Testis (tissue), 5 donors: ENCODE measurements around the gene MSI2. TPM values are rescaled to one million over a fixed set of nuclear protein-coding genes. Genes with fewer than 3 reads are reported as not detected.

ENCODE experiments used
- DNase-seq: peaks from one replicate; pipeline ENCODE4 v3.0.0-alpha.2; 2019
- H3K27ac ChIP-seq, 2 donors: fragments of 200-600 bp; sonication (generic); one replicate each; pipeline ENCODE4 v1.5.1; 2019
- H3K27me3 ChIP-seq: fragments of 200-600 bp; sonication (generic); one replicate; pipeline ENCODE4 v1.5.1; 2019
- H3K36me3 ChIP-seq: fragments of 200-600 bp; sonication (generic); one replicate; pipeline ENCODE4 v1.5.1; 2017; ENCODE audit warnings: low read depth; ENCODE audit errors: missing control alignments
- H3K4me1 ChIP-seq: fragments of 200-600 bp; sonication (generic); one replicate; pipeline ENCODE4 v1.5.1; 2019
- H3K4me3 ChIP-seq, 2 donors: fragments of 200-600 bp; sonication (generic); one replicate each; pipeline ENCODE4 v1.5.1; 2017 to 2019
- H3K9me3 ChIP-seq: fragments of 200-600 bp; sonication (generic); one replicate; pipeline ENCODE4 v1.5.1; 2017
- POLR2A ChIP-seq: fragments of 450-650 bp; IDR thresholded peaks from one replicate; pipeline ENCODE4 v1.6.1; 2017; ENCODE audit warnings: antibody characterized with exemption, mild to moderate bottlenecking, moderate library complexity
- WGBS, 2 donors: methylation state at CpG; one replicate each; pipeline ENCODE4 v1.1.5; 2018; 5-methylcytosine and 5-hydroxymethylcytosine counted together
- intact Hi-C: fragments of 100-400 bp; cut with DNase I; formaldehyde crosslinking; loops from one replicate; pipeline ENCODE4 v1.15.1; 2023; ENCODE audit warnings: low total_unique reads
- long read RNA-seq, 2 donors: transcript quantifications; one replicate each; lab custom pipeline, GENCODE V29; 2026
- polyA plus RNA-seq: library from polyadenylated mRNA; stranded (reverse); fragments of 350-450 nt; fragmentation: Illumina TruSeq; extraction: RNeasy Lipid Tissue Mini Kit (QIAGEN cat#74804); gene quantifications from one replicate; pipeline ENCODE4 v1.2.3, GENCODE V29; 2014; ENCODE audit warnings: low read depth, low replicate concordance; ENCODE audit not compliant: insufficient read depth
- total RNA-seq, 2 donors: library from RNA; depleted of rRNA; stranded (reverse); fragments of >200 nt; gene quantifications; one replicate each; pipeline ENCODE4 v1.2.3, GENCODE V29; 2016
- TF ChIP-seq, protein P1 (sequence below), 3 experiments: fragments of 450-650 bp in 2 of 3; fragments of 200-600 bp in 1 of 3; sonication (generic) in 1 of 3; IDR thresholded peaks; one replicate each; pipeline ENCODE4 v1.5.1; 2016 to 2019; ENCODE audit warnings: antibody characterized with exemption in 3 of 3, mild to moderate bottlenecking in 2 of 3, moderate library complexity in 1 of 3

Gene MSI2
- total RNA-seq (100 to 1,000 TPM in 1 of 2 donors, 10 to 100 TPM in 1; 76.6 to 106 TPM), polyA plus RNA-seq (46.5 TPM)
- long read RNA-seq, donor 1, full-length matches to known transcripts: 8 of 110 reads
- long read RNA-seq, donor 1, partial matches to known transcripts: 102 of 110 reads
- long read RNA-seq, donor 1, other reads (novel, unspliced or antisense): 0 of 110 reads
- long read RNA-seq, donor 2, full-length matches to known transcripts: 3 of 8 reads
- long read RNA-seq, donor 2, partial matches to known transcripts: 5 of 8 reads
- long read RNA-seq, donor 2, other reads (novel, unspliced or antisense): 0 of 8 reads

DNA sequence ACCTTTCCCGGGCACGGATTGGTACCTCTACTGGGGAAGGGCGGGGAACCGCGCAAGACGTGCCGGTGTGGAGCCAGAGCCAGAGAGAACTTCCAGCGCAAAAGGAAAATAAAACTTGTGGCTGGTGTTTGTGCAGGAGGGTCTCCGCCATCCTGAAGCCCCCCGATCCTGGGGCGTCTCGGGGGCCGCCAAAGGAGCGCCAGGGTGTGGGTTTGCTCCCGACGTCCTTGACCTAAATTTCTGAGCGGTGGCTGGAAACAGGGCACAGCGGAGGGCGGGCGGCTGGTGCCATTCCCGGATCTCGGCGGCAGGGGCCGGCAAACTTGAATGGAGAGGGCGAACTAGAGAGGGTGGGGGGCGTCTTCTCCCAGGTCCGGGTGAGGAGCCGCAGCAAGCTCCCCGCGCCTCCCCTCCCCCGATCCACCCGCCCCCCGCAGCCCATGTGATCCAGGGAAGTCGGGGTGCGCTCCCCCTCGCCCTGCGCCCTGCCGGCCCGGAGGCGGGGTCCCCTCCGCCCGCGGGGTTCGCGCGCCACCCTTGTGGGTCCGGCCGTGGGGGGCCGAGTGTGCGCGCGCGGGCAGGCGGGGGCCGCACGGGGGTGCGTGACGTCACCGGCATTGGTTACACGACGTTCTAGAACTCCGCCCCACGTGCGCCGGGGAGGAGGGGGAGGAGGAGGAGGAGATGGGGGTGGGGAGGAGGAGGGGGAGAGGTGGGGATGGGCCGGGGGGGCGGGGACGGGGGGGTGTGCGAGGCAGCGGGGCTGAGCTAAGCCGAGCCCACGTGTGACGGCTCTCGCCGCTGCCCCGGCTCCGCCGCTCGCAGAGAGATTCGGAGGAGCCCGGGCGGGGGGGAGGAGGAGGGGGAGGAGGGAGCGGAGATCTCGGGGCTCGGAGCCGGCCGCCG, at the start of gene MSI2:
TSS of gene MSI2 (plus strand) at position 748 of the 906 bp plus-strand sequence. CDS start 220 bp downstream, outside the sequence.
- 1% methylated on average over 20 to 34 of the region's 88 CpGs for WGBS, 2 donors
- Histone ChIP-seq H3K27me3 (no peaks in the 10 kb centered on the region), H3K4me3 (peak within 1 kb of the TSS; percentile 93 to 95), H3K27ac (peak within 1 kb of the TSS; percentile 98 to 99), H3K4me1 (peaks cover 15% of the 10 kb centered on the region), H3K36me3 (no peaks in the 10 kb centered on the region), H3K9me3 (no peaks in the 10 kb centered on the region)
- intact Hi-C loops: no loop called here
- peak; percentile 95 for DNase-seq
- TF ChIP-seq, protein P1, sequence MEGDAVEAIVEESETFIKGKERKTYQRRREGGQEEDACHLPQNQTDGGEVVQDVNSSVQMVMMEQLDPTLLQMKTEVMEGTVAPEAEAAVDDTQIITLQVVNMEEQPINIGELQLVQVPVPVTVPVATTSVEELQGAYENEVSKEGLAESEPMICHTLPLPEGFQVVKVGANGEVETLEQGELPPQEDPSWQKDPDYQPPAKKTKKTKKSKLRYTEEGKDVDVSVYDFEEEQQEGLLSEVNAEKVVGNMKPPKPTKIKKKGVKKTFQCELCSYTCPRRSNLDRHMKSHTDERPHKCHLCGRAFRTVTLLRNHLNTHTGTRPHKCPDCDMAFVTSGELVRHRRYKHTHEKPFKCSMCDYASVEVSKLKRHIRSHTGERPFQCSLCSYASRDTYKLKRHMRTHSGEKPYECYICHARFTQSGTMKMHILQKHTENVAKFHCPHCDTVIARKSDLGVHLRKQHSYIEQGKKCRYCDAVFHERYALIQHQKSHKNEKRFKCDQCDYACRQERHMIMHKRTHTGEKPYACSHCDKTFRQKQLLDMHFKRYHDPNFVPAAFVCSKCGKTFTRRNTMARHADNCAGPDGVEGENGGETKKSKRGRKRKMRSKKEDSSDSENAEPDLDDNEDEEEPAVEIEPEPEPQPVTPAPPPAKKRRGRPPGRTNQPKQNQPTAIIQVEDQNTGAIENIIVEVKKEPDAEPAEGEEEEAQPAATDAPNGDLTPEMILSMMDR (IDR thresholded peaks at IDR 0.05): no peak
- TF ChIP-seq POLR2A: no peak

DNA sequence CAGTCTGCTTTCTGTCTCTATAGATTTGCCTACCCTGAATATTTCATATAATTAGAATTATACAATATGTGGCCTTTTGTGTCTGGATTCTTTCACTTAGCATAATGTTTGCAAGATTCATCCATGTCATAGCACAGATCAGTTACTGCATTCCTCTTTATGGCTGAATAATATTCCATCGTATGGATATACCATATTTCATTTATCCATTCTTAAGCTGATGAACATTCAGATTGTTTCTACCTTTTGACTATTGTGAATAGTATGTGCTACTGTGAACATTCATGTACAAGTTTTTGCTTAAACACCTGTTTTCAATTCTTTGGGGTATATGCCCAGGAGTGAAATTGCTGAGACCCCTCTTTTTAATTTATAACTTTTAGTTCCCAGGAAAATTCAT, 49.4 kb upstream of the MSI2 start:
- Histone ChIP-seq H3K4me3 (no peak overlapping the region), H3K9me3 (no peaks in the 10 kb centered on the region), H3K4me1 (no peaks in the 10 kb centered on the region), H3K27me3 (no peaks in the 10 kb centered on the region), H3K36me3 (no peaks in the 10 kb centered on the region), H3K27ac (no peak overlapping the region)
- intact Hi-C loops: no loop called here
- WGBS, 2 donors: 88 to 100% methylated on average over 1 of the region's 1 CpG
- no peak for DNase-seq
- TF ChIP-seq, protein P1 (IDR thresholded peaks at IDR 0.05): no peak
- TF ChIP-seq POLR2A: no peak

DNA sequence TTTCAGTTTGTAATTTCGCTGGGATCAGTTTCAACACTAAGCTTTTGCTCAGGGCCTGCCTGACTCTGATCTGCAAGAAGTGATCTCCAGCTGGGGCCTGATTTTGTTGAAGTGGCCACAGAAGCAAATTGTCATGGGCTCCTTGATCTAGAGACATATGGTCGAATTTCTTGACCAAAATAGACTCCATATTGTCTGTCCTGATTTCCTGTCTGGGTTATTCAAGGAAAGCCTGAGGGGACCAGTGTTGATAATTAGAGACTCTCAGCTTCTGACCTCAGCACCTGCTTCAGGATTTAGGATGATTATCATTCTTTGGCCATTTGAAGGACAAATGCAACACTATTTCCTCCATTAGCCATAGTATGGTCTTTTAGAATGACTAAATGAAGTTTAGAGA, 48.9 kb upstream of the MSI2 start:
- intact Hi-C loops: no loop called here
- DNase-seq: no peak
- H3K36me3 ChIP-seq: no peaks in the 10 kb centered on the region
- H3K4me1 ChIP-seq: no peaks in the 10 kb centered on the region
- no peaks in the 10 kb centered on the region for H3K9me3 ChIP-seq
- H3K27ac ChIP-seq: no peak overlapping the region
- 83 to 92% methylated on average over 2 of the region's 2 CpGs for WGBS, 2 donors
- H3K4me3 ChIP-seq: no peak overlapping the region
- no peak for TF ChIP-seq POLR2A
- TF ChIP-seq, protein P1 (IDR thresholded peaks at IDR 0.05): no peak
- no peaks in the 10 kb centered on the region for H3K27me3 ChIP-seq

DNA sequence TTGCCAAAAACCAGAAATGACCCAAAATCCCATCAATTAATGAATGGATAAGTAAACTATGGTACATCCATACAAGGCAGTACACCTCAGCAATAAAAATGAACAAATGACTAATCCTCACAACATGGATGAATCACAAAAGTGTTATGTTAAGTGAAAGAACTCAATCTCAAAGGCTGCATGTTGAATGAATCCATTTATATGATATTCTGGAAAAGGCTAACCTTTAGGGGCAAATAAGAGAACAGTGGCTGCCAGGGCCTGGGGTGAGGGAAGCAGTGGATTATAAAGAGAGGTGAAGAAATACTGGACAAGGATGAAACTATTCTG, 46.1 kb upstream of the MSI2 start:
- Histone ChIP-seq H3K27me3 (no peaks in the 10 kb centered on the region), H3K4me3 (no peak overlapping the region), H3K9me3 (no peaks in the 10 kb centered on the region), H3K36me3 (no peaks in the 10 kb centered on the region), H3K27ac (no peak overlapping the region), H3K4me1 (no peaks in the 10 kb centered on the region)
- intact Hi-C loops: no loop called here
- no peak for DNase-seq
- TF ChIP-seq, protein P1 (IDR thresholded peaks at IDR 0.05): no peak
- no peak for TF ChIP-seq POLR2A
